ENCODE results near the gene CLEC17A.

Gene CLEC17A

DNA sequence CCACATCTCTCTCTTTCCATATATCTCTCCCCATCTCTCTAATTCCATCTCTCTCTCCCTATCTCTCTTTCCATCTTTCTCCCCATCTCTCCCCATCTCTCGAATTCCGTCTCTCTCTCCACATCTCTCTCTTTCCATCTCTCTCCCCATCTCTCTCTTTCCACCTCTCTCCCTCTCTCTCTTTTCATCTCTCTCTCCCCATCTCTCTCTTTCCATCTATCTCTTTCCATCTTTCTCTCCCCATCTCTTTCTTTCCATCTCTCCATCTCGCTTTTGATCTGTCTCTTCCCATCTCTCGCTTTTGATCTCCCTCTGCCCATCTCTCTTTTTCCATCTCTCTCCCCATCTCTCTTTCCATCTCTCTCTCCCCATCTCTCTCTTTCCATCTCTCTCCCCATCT is 66.1 kb downstream of the CLEC17A start:
- no peak for DNase-seq (ENCODE audit: low read depth, low spot score)

DNA sequence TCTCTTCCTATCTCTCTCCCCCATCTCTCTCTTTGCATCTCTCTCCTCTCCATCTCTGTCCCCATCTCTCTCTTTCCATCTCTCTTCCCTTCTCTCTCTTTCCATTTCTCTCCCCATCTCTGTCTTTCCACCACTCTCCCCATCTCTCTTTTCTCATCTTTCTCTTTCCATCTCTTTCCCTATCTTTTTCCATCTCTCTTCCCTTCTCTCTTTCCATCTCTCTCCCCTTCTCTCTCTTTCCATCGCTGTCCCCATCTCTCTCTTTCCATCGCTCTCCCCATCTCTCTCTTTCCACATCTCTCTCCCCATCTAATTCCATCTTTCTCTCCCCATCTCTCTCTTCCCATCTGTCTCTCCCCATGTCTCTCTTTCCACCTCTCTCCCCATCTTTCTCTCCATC is 67.3 kb downstream of the CLEC17A start:
- DNase-seq (ENCODE audit: low read depth, low spot score), result no peak

DNA sequence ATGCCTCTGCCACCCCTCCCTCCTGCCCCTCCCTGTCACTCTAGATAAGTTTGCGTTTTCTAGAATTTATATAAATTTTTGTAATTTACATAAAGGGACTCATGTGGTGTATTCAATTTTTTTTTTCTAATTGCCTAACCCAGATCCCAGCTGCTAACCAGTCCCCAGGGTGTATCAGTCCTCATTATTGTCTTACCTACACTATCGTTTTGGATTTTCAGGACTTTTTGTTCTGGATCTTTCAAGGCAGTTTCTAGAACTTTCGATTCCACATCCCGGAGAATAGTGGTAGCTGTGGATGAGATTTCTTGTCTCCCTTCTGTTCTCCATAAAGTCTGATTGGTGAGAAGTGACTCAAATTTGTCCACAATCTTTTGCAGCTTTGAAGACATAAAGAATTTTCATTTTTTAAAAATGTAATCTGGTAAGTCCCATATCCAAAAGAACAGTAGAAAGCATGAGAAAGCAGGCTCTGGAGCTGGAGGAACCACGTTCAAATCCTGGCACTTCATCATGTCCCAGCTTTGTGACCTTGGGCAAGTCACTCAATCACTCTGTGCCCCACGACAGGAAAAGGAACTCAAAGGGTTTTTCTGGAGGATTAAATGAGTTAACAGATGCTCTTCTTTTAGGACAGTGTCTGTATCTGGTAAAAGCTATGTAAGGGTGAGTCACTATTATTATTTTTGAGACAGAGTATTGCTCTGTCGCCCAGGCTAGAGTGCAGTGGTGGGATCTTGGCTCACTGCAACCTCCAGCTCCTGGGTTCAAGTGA is 72.1 kb downstream of the CLEC17A start:
- no peak for DNase-seq (ENCODE audit: low read depth, low spot score)

DNA sequence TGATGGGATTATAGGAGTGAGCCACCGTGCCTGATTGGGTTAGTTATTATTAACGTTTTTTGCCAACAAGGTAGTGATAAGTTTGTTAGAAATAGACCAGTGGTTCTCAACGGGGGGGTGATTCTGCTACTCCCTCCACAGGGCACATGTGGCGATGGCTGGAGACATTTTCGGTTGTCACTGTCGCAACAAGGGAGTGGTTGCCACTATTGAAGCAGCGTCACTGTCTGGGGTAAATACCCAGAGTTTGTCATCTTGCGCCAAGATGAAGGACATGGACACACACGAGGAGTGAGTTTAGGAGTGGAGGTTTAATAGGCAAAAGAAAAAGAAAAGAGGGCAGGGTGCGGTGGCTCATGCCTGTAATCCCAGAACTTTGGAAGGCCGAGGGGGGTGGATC is 72.8 kb downstream of the CLEC17A start:
- no peak for DNase-seq (ENCODE audit: low read depth, low spot score)

DNA sequence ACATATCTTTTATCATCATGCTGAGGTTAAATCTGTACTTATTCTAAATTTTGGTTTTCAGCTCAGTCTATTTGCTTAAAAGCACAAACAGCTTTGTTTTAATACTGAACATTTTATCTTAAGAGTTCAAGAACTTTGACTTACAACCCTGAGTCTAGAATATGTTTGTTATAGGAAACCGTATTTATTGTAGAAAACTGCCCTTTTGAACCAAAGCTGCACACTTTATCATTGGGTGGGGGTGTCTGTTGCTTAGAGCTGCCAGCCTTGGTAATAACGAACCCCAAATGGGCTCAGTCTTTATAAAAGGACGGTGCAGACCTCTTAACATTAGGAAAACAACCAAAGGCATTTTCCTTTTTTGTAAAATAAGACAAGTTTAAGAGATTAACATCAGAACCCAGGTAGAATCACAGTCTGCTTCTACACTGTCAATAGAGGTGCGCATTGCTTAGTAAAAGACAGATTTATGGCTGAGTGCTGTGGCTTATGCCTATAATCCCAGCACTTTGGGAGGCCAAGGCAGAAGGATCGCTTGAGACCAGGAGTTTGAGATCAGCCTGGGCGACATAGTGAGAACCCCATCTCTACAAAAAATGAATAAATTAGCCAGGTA is 77.1 kb downstream of the CLEC17A start:
- no peak for DNase-seq (ENCODE audit: low read depth, low spot score)

DNA sequence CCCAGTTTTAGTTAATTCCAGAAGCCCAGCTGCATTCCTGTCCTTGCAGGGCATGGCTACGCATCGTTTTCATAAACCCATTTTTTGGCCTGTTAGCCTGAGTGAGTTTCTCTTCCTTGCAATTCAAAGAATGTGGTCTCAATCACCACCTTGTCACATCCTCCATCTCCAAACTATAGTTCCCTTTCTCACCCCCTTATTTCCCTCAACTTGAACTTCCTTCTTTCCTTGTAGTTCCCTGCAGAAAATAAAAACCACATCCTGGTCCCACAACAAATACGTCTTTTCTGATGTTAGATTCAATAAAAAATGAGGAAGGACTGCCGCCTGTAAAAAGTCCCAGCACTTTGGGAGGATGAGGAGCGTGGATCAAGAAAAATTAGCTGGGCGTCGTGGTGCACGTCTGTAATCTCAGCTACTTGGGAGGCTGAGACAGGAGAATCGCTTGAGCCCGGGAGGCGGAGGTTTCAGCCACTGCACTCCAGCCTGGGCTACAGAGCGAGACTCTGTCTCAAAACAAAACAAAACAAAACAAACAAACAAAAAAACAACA is 78.6 kb downstream of the CLEC17A start:
- no peak for DNase-seq (ENCODE audit: low read depth, low spot score)
